Hematopoietic multipotent progenitor cell treated with erythropoietin and hydrocortisone succinate and interleukin-3 and kit ligand, for 8 days (in vitro differentiated cells): ENCODE data around the gene MIER2.

Experiments
- DNase-seq: peaks from one replicate; pipeline ENCODE4 v3.0.0-alpha.2; 2015

MIER2 gene

GRCh38 chr19:377801-378581 is 33.4 kb upstream of the MIER2 start:
- no peak for DNase-seq

DNA sequence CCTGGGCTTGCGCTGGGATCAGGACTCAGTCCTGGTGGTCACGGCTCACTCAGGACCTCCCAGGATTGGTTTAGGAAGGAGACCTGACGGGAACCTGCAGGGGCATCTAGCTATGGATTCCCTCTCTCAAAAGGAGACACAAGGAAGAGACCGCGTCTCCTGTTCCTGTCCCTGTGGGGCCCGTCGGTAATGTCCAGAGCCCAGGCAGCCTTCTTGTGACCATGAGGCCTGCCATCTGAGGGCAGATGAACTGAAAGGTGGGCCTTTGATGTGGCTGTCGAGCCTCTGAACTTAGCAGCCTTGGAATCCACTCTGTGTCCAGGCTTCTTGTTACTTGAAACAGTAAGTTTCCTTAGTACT is 31.5 kb upstream of the MIER2 start:
- no peak for DNase-seq

GRCh38 chr19:375395-376110 is 31.0 kb upstream of the MIER2 start:
- DNase-seq, result no peak

DNA sequence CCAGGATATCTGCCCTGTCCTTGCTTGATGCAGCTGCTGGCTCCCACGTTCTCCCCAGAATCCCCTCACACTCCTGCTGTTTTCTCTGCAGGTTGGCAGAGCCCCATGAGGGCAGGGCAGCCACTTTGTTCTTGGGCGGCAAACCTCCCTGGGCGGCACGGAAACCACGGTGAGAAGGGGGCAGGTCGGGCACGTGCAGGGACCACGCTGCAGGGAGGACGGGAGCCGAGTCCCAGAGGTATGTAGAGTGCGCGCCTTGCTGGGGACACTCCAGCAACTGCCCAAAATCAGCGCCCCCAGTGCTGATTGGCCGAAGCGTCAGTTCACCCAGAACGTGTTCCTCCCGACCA is 30.3 kb upstream of the MIER2 start:
- DNase-seq, result no peak

DNA sequence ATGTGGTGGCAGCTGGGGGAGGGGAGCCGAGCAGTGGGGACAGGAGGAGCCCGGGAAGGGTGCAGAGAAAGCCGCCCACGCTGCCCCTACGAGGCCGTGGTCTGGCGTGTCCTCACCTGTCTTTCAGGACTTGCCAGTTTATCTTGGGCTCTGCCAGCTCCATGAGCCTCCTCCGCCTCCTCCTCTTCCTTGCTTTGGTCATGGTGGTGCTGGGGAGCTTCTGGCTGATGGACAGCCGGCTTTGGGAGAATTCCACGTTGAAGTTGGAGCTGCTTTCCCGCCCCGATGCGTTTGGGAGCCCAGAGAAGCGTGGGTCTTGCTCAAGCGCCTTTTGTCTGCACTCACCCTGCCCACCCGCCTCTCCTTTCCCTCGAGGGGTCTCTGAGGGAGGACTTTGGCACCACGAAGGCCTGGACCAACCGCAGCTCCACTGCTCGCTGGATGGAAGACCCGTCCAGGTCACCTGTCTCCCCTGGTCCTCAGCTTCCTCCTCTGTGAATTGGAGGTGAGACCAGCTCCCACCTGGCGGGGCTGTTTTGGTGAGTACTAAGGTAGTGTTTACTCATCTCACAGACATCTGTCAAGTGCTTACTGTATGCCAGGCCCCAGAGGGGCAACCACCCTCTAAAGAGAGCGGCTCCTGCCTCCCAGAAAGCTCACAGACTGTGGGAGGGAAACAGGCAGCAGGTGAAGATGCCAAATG is 29.7 kb upstream of the MIER2 start:
- no peak for DNase-seq

GRCh38 chr19:373391-374182 is 29.0 kb upstream of the MIER2 start:
- DNase-seq, result no peak

- no peak for DNase-seq
Measured at GRCh38 chr19:372306-372890, 27.8 kb upstream of the MIER2 start.

DNA sequence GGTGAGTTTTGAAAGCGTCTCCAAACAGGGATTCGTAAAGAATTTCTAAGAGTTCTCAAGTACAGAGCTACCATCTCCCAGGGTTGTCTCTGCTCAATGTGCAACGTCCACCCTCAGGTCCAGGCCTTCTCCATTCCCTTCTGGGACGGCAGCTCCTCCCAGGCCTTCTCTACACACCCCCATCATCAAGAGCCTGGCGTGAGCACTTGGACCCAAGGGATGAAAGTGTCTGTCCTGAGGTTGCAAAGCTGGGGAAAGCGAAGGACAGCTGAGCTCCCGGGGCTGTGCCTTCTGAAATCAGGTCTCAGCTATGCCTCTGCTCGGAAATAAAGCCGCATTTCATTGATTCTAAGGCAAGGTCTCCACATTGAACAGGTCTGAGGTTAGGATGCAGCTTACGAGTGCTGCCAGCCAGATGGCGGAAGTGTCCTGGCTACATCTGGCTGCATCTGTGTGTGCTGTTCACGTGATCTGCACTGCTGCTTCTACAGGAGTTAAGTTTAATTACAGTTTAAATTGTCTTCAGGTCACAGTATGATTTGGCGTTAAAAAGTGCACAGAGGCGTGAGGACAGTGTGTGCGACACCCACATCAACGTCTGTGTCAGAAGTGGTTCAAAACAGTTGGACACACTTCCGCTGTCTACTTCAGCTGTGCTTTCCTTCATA is 27.0 kb upstream of the MIER2 start:
- DNase-seq, result no peak

- DNase-seq, result no peak
Measured at GRCh38 chr19:370641-371330, 26.2 kb upstream of the MIER2 start.

- DNase-seq, result no peak
Measured at GRCh38 chr19:369876-370275, 25.3 kb upstream of the MIER2 start.

DNA sequence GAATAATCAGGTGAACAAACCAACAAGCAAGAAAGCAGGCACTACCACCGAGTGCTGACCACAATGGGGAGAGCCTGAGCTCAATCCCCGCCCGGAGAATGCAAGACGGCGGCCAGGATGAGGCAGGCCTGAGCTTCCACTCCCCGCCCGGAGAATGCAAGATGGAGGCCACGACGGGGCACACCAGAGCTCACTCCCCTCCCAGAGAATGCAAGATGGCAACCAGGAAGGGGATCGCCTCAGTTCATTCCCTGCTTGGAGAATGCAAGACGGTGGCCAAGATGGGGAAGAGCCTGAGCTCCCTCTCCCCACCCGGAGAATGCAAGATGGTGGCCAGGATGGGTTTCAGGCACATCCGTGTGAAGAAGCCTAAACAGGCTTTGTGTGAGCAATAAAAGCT is 24.7 kb upstream of the MIER2 start:
- no peak for DNase-seq

DNA sequence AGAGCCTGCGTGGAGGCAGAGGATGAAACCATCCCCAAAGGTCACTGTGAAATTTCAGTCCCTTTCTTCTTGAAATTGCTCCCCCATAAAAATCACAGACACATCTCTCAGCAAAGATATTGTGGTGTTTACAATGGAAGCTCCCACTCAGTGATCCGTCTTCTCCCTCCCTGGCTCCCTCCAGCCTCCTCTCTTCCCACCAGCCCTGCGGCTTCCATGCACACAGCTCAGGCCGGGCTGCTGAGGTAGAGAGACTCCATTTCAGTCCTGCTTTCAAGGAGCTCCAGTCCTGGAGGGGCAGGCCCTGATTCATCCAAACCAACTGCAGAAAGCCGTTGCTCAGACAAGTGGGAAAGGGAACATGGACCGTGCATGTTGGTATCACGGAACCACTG is 24.0 kb upstream of the MIER2 start:
- DNase-seq, result no peak

DNA sequence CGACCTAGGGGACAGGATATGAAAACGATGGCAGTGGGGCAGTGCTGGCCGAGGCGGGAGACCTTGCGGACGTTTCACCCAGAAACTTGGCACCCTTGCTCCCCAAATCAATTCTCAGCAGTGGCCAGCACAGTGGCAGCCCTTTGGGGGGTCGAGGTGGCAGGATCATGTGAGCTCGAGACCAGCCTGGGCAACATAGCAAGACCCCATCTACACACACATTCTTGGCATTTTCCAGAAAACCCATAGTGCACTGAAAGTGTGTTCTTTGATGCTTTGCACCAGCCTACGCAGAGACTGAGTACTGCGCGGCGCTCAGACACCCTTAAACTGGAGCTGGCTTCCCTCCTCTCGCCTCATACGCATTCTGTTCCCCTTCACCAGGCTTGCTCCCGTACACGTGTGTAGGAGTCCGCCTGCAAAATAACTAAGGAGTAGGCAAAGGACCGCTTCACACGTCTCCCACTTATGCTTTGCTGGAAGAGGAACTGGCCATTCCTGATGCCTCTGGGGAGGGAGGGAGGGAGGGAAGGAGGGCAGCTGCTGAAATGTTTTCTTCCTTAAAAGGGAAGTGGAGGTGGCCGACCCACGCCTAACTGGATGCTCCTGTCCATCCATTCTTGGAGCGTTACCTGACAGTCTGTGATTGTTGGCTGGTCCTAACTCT is 23.5 kb upstream of the MIER2 start:
- no peak for DNase-seq

- DNase-seq, result no peak
Measured at GRCh38 chr19:367561-367960, 23.0 kb upstream of the MIER2 start.

GRCh38 chr19:366951-367350 is 22.4 kb upstream of the MIER2 start:
- DNase-seq, result no peak

GRCh38 chr19:366205-366783 is 21.7 kb upstream of the MIER2 start:
- DNase-seq, result no peak

- DNase-seq, result no peak
Measured at GRCh38 chr19:364496-365287, 20.1 kb upstream of the MIER2 start.

DNA sequence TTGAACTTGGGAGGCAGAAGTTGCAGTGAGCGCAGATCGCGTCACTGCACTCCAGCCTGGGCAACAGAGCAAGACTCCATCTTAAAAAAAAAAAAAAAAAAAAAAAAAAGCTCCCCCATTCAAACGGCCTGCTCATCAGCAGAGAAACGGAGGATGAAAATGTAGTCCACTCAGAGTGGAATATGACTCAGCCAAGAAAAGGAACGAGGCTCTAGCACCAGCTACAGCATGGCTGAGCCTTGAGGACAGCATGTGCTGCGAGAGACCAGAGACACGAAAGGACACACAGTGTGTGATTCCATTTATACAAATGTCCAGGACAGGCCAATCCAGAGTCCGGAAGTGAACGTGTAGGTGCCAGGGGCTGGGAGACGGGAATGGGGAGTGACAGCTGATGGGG is 18.1 kb upstream of the MIER2 start:
- DNase-seq, result no peak

DNA sequence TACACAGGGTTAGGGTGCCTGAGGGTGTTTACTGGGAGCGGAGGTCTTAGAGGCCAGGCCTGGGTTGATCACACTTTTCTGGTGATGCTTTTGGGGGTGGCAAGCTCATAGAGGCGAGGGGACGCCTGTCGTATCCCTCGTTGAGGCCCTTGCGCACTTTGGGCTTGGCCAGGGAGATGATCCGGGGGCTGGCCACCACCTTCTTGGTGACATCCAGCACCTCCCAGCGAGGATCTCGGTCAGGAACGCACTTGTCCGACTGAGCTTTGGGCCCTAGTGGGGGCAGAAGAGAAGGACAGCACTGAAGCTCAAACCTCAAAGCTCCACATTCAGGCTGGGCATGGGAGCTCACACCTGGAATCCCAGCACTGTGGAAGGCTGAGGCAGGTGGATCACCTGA is 17.6 kb upstream of the MIER2 start:
- DNase-seq, result no peak

DNA sequence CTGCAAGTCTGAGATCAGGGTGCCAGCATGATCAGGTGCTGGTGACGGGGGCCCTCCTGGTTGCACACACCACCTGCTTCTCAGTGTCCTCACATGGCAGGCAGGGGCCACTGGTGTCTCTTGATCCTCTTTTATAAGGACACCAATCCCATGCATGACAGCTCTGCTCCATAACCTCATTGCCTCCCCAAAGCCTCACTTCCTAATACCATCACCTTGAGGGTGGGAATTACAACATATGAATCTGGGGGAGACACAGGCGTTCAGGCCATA is 15.0 kb upstream of the MIER2 start:
- DNase-seq, result no peak
